B cell (primary cell): ENCODE results near the gene FEV. TPM values are rescaled to one million over a fixed set of nuclear protein-coding genes. Genes with fewer than 3 reads are reported as not detected.

Experiments
- ATAC-seq: fragments of 200-7000 bp; cut with Tn5 transposase; one replicate; pipeline ENCODE4 v1.10.0; 2021; ENCODE audit warnings: low read depth, mild to moderate bottlenecking, moderate number of reproducible peaks, moderate library complexity
- CTCF ChIA-PET: fragments of 350-600 bp; sonication (Branson Sonifier 250); formaldehyde crosslinking; loops from one replicate; lab custom pipeline; 2021; ENCODE audit warnings: antibody characterized with exemption, inconsistent platforms; lab: Charles Lee
- POLR2A ChIA-PET: fragments of 350-600 bp; sonication (Branson Sonifier 250); formaldehyde crosslinking; loops from one replicate; lab custom pipeline; 2021; ENCODE audit warnings: antibody characterized with exemption; lab: Charles Lee
- DNase-seq: peaks from one replicate; pipeline ENCODE4 v3.0.0; 2013
- H2AFZ ChIP-seq: 2 replicates; pipeline ENCODE4 v1.6.1; 2012; ENCODE audit warnings: mild to moderate bottlenecking, low read depth, low read length; ENCODE audit not compliant: insufficient read depth, poor library complexity, severe bottlenecking
- H3K27ac ChIP-seq, 2 donors: 1 replicate in 1 of 2; 2 replicates in 1 of 2; pipeline ENCODE4 v1.5.1; 2012 to 2013; ENCODE audit warnings: low read length in 2 of 2, mild to moderate bottlenecking in 2 of 2, moderate library complexity in 1 of 2
- H3K27me3 ChIP-seq, 4 experiments: fragments of 200-600 bp in 1 of 4; sonication (generic) in 1 of 4; replicated peaks in 1 of 4; 1 replicate in 2 of 4; 2 replicates in 2 of 4; pipeline versions ENCODE4 v1.6.1 to v1.7.0; 2013 to 2016; ENCODE audit warnings: low read length in 3 of 4, mild to moderate bottlenecking in 2 of 4, mixed read lengths in 1 of 4, moderate library complexity in 1 of 4; ENCODE audit not compliant: insufficient read depth in 4 of 4, control insufficient read depth in 3 of 4; ENCODE audit errors: control extremely low read depth in 1 of 4
- H3K36me3 ChIP-seq, 2 experiments: replicated peaks in 1 of 2; 1 replicate in 1 of 2; 2 replicates in 1 of 2; pipeline versions ENCODE4 v1.6.1 to v1.7.1; 2013; ENCODE audit warnings: low read length in 1 of 2; ENCODE audit not compliant: insufficient read depth in 2 of 2, control insufficient read depth in 1 of 2; ENCODE audit errors: control extremely low read depth in 1 of 2, extremely low read depth in 1 of 2
- H3K4me1 ChIP-seq, 2 donors: fragments of 200-600 bp in 1 of 2; sonication (generic) in 1 of 2; 1 replicate in 1 of 2; 2 replicates in 1 of 2; pipeline versions ENCODE4 v1.5.1 to v1.6.1; 2013 to 2017; ENCODE audit warnings: low read length in 2 of 2; ENCODE audit not compliant: control insufficient read depth in 2 of 2, insufficient read depth in 2 of 2
- H3K4me2 ChIP-seq: replicated peaks from 2 replicates; pipeline ENCODE3; 2012; ENCODE audit warnings: mild to moderate bottlenecking, low read depth, low read length; ENCODE audit not compliant: poor library complexity, severe bottlenecking
- H3K4me3 ChIP-seq, 5 experiments: fragments of 200-600 bp in 1 of 5; sonication (generic) in 1 of 5; 1 replicate in 3 of 5; 2 replicates in 2 of 5; pipeline versions ENCODE4 v1.5.1 to v1.7.0; 2011 to 2016; ENCODE audit warnings: low read length in 4 of 5, mild to moderate bottlenecking in 4 of 5, low read depth in 2 of 5, control low read depth in 1 of 5, moderate library complexity in 1 of 5; ENCODE audit not compliant: insufficient read depth in 1 of 5; ENCODE audit errors: control extremely low read depth in 1 of 5, extremely low read depth in 1 of 5
- H3K79me2 ChIP-seq: fragments of 200-600 bp; sonication (generic); one replicate; pipeline ENCODE4 v1.6.0; 2016; ENCODE audit warnings: low read length; ENCODE audit not compliant: control insufficient read depth, insufficient read depth
- H3K9ac ChIP-seq: fragments of 200-600 bp; sonication (generic); 2 replicates; pipeline ENCODE4 v1.6.1; 2017; ENCODE audit warnings: mild to moderate bottlenecking, low read length, moderate library complexity
- H3K9me3 ChIP-seq, 3 donors: one replicate each; pipeline versions ENCODE4 v1.6.1 to v1.7.1; 2013; ENCODE audit warnings: low read length in 2 of 3; ENCODE audit not compliant: control insufficient read depth in 2 of 3, insufficient read depth in 1 of 3; ENCODE audit errors: control extremely low read depth in 1 of 3
- H4K20me1 ChIP-seq: 2 replicates; pipeline ENCODE4 v1.6.0; 2012; ENCODE audit warnings: mild to moderate bottlenecking, low read length; ENCODE audit not compliant: insufficient read depth, control insufficient read depth, poor library complexity, severe bottlenecking
- H3K27ac Mint-ChIP-seq: one replicate; pipeline ENCODE4 v1.8.0; 2021; ENCODE audit warnings: mixed read lengths
- H3K27me3 Mint-ChIP-seq: one replicate; pipeline ENCODE4 v1.8.0; 2021; ENCODE audit warnings: mixed read lengths
- H3K4me1 Mint-ChIP-seq: one replicate; pipeline ENCODE4 v1.8.0; 2021; ENCODE audit warnings: mixed read lengths
- H3K4me3 Mint-ChIP-seq: one replicate; pipeline ENCODE4 v1.8.0; 2021; ENCODE audit warnings: mixed read lengths
- H3K9me3 Mint-ChIP-seq: one replicate; pipeline ENCODE4 v1.8.0; 2022; ENCODE audit warnings: mixed read lengths; ENCODE audit not compliant: insufficient read depth
- CTCF ChIP-seq: fragments of 200-600 bp; IDR thresholded peaks from one replicate; pipeline ENCODE4 v1.8.0; 2022; ENCODE audit warnings: antibody characterized with exemption, mild to moderate bottlenecking
- EZH2 ChIP-seq: IDR thresholded peaks from 2 replicates; pipeline ENCODE4 v1.6.1; 2012; ENCODE audit warnings: borderline replicate concordance, low read depth, mild to moderate bottlenecking, moderate library complexity, low read length; ENCODE audit not compliant: insufficient read depth, poor library complexity, severe bottlenecking
- WGBS: methylation state at CpG from one replicate; pipeline ENCODE4 v1.1.5; 2013; ENCODE audit warnings: missing lambda C conversion rate; ENCODE audit not compliant: insufficient coverage; 5-methylcytosine and 5-hydroxymethylcytosine counted together
- intact Hi-C: fragments of 100-400 bp; cut with micrococcal nuclease; formaldehyde crosslinking; loops from one replicate; pipeline ENCODE4 v1.10.0; 2022
- polyA plus RNA-seq: library from polyadenylated mRNA; depleted of rRNA; stranded (reverse); fragments of >200 nt; gene quantifications from 2 replicates; pipeline ENCODE4 v1.2.3, GENCODE V29; 2012
- total RNA-seq, 2 donors: library from RNA; stranded (reverse); fragments of 120-200 nt in 1 of 2; gene quantifications; 1 replicate in 1 of 2; 2 replicates in 1 of 2; pipeline versions ENCODE4 v1.2.3 to v1.2.4, GENCODE V29; 2013 to 2022

FEV gene
- total and polyA plus RNA-seq, 2 donors (not counting 1 experiment from before 2014, with no cell fraction given) = not detected

GRCh38 chr2:218957671-218958070 is 27.3 kb downstream of the FEV start:
- Histone ChIP-seq H3K79me2 (no peaks in the 10 kb centered on the region), H3K36me3 (no peaks in the 10 kb centered on the region), H3K9me3 (peaks cover 0 to 30% (median 3%) of the 10 kb centered on the region in 3 donors), H3K4me1 (peaks cover 22 to 30% of the 10 kb centered on the region in 2 donors), H4K20me1 (no peaks in the 10 kb centered on the region), H3K4me2 (no peak overlapping the region), H2AFZ (no peak overlapping the region), H3K9ac (no peak overlapping the region), H3K4me3 (no peak overlapping the region), H3K27ac (no peak overlapping the region), H3K27me3 (peaks cover 0 to 57% (median 23%) of the 10 kb centered on the region in 4 experiments)
- no peak for ATAC-seq
- peak overlapping the region; percentile 71 for H3K4me3 Mint-ChIP-seq
- intact Hi-C loops = no loop called here
- H3K27me3 Mint-ChIP-seq = peaks cover 63% of the 10 kb centered on the region
- H3K9me3 Mint-ChIP-seq = no peaks in the 10 kb centered on the region
- POLR2A ChIA-PET = no interaction called here
- TF ChIP-seq CTCF = no peak
- TF ChIP-seq EZH2 = no peak
- peaks cover 20% of the 10 kb centered on the region for H3K4me1 Mint-ChIP-seq
- no peak overlapping the region for H3K27ac Mint-ChIP-seq
- CTCF ChIA-PET = interaction anchor here (1.3 to 2.3 kb wide), 2 partner anchors 22 to 60 kb away, joined by 3 to 9 read pairs; no protein-coding TSS in a partner anchor
- no peak for DNase-seq
- 96% methylated on average over 4 of the region's 4 CpGs for WGBS

DNA sequence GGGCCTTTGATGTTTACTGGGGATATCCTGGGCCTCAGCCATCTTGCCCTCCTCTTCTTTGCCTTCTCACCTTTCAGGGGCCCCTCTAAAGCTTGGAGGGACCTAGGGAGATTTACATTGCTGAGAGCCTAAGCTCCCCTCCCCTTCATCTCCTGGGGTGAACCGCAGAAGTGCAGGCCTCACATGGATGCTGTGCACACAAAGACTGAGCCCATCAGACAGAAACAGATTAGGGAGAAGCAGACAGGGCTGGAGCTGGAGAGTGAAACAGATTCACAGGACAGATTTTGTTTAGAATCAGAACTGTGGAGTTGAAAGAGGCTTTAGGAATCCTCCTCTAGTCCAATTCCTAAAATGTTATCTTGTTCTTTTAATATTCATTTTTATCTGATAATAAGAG is 28.9 kb downstream of the FEV start:
- H3K27ac ChIP-seq = no peak overlapping the region
- no CpG with 5 or more reads among the region's 1 CpG for WGBS
- H3K4me2 ChIP-seq = no peak overlapping the region
- Mint-ChIP-seq H3K4me1 (peaks cover 13% of the 10 kb centered on the region), H3K27me3 (peaks cover 60% of the 10 kb centered on the region), H3K4me3 (no peak overlapping the region), H3K27ac (no peak overlapping the region), H3K9me3 (no peaks in the 10 kb centered on the region)
- H3K9me3 ChIP-seq = peaks cover 0 to 15% (median 0%) of the 10 kb centered on the region in 3 donors
- TF ChIP-seq EZH2 = no peak
- TF ChIP-seq CTCF = no peak
- ATAC-seq (no peak), DNase-seq (no peak)
- ChIA-PET CTCF (no interaction called here), POLR2A (no interaction called here)
- no peaks in the 10 kb centered on the region for H3K79me2 ChIP-seq
- H3K4me1 ChIP-seq = peaks cover 16 to 18% of the 10 kb centered on the region in 2 donors
- no peak overlapping the region for H3K9ac ChIP-seq
- no peak overlapping the region for H2AFZ ChIP-seq
- H4K20me1 ChIP-seq = no peaks in the 10 kb centered on the region
- H3K36me3 ChIP-seq = no peaks in the 10 kb centered on the region
- intact Hi-C loops = no loop called here
- no peak overlapping the region for H3K4me3 ChIP-seq
- peaks cover 0 to 44% (median 9%) of the 10 kb centered on the region in 4 experiments for H3K27me3 ChIP-seq
